ENCODE measurements around the gene OTOG.

The OTOG gene

GRCh38 chr11:17519061-17519885 is 27.8 kb upstream of the OTOG start:
- no peak for DNase-seq (ENCODE audit: low read depth)

GRCh38 chr11:17521106-17521900 is 25.8 kb upstream of the OTOG start:
- no peak for DNase-seq (ENCODE audit: low read depth)

- no peak for DNase-seq (ENCODE audit: low read depth)
These were observed 24.4 kb upstream of the OTOG start for GRCh38 chr11:17522655-17523054.

- no peak for DNase-seq (ENCODE audit: low read depth)
These were observed 22.8 kb upstream of the OTOG start for GRCh38 chr11:17524221-17524620.

- no peak for DNase-seq (ENCODE audit: low read depth)
These were observed 21.5 kb upstream of the OTOG start for GRCh38 chr11:17525570-17525969.

- DNase-seq (ENCODE audit: low read depth): no peak
These were observed 20.7 kb upstream of the OTOG start for GRCh38 chr11:17526326-17526725.

- DNase-seq (ENCODE audit: low read depth): no peak
These were observed 20.0 kb upstream of the OTOG start for GRCh38 chr11:17526931-17527627.

- DNase-seq (ENCODE audit: low read depth): no peak
These were observed 19.4 kb upstream of the OTOG start for GRCh38 chr11:17527628-17527995.

GRCh38 chr11:17528181-17528691 is 18.8 kb upstream of the OTOG start:
- DNase-seq (ENCODE audit: low read depth): no peak

GRCh38 chr11:17528906-17529843 is 17.9 kb upstream of the OTOG start:
- no peak for DNase-seq (ENCODE audit: low read depth)

GRCh38 chr11:17529844-17530185 is 17.2 kb upstream of the OTOG start:
- DNase-seq (ENCODE audit: low read depth): no peak

- no peak for DNase-seq (ENCODE audit: low read depth)
These were observed 15.9 kb upstream of the OTOG start for GRCh38 chr11:17531071-17531600.

GRCh38 chr11:17531636-17532113 is 15.4 kb upstream of the OTOG start:
- no peak for DNase-seq (ENCODE audit: low read depth)

GRCh38 chr11:17532784-17533183 is 14.3 kb upstream of the OTOG start:
- DNase-seq (ENCODE audit: low read depth): no peak

GRCh38 chr11:17533341-17533740 is 13.7 kb upstream of the OTOG start:
- DNase-seq (ENCODE audit: low read depth): no peak

GRCh38 chr11:17533778-17534415 is 13.2 kb upstream of the OTOG start:
- no peak for DNase-seq (ENCODE audit: low read depth)

- DNase-seq (ENCODE audit: low read depth): no peak
These were observed 11.6 kb upstream of the OTOG start for GRCh38 chr11:17535488-17535887.

GRCh38 chr11:17537261-17537660 is 9.8 kb upstream of the OTOG start:
- no peak for DNase-seq (ENCODE audit: low read depth)

- no peak for DNase-seq (ENCODE audit: low read depth)
These were observed 9.0 kb upstream of the OTOG start for GRCh38 chr11:17538054-17538453.

GRCh38 chr11:17538731-17539130 is 8.3 kb upstream of the OTOG start:
- DNase-seq (ENCODE audit: low read depth): no peak

GRCh38 chr11:17540807-17541206 is 6.3 kb upstream of the OTOG start:
- DNase-seq (ENCODE audit: low read depth): no peak

Data from T follicular helper cell (primary cell).